GM23338 (cell line): ENCODE measurements around the gene MMP27. TPM values are rescaled to one million over a fixed set of nuclear protein-coding genes. Genes with fewer than 3 reads are reported as not detected.

ENCODE experiments used
- ATAC-seq: fragments of 200-7000 bp; cut with Tn5 transposase; 3 replicates; pipeline ENCODE4 v1.9.1; 2020
- DNase-seq: peaks from one replicate; pipeline ENCODE4 v3.0.0-alpha.2; 2015; ENCODE audit warnings: low spot score
- H2AFZ ChIP-seq: fragments of 200-600 bp; sonication (generic); 2 replicates; pipeline ENCODE4 v1.8.0; 2016; ENCODE audit warnings: antibody characterized with exemption, mild to moderate bottlenecking, moderate library complexity
- H3F3A ChIP-seq: fragments of 200-600 bp; sonication (generic); replicated peaks from 2 replicates; pipeline ENCODE4 v1.8.0; 2017; ENCODE audit warnings: antibody characterized with exemption, mixed run types, low read depth
- H3K27ac ChIP-seq: fragments of 200-600 bp; sonication (generic); 2 replicates; pipeline ENCODE4 v1.6.1; 2016; ENCODE audit warnings: low read depth
- H3K27me3 ChIP-seq: fragments of 200-600 bp; sonication (generic); 2 replicates; pipeline ENCODE4 v1.8.0; 2016; ENCODE audit warnings: mild to moderate bottlenecking, mixed run types, moderate library complexity; ENCODE audit not compliant: insufficient read depth
- H3K36me3 ChIP-seq: fragments of 200-600 bp; sonication (generic); 2 replicates; pipeline ENCODE4 v1.8.0; 2016; ENCODE audit warnings: mild to moderate bottlenecking; ENCODE audit not compliant: insufficient read depth
- H3K4me1 ChIP-seq: fragments of 200-600 bp; sonication (generic); 2 replicates; pipeline ENCODE4 v1.8.0; 2016; ENCODE audit warnings: mild to moderate bottlenecking, moderate library complexity; ENCODE audit not compliant: insufficient read depth
- H3K4me2 ChIP-seq: fragments of 200-600 bp; sonication (generic); 2 replicates; pipeline ENCODE4 v1.7.1; 2017; ENCODE audit warnings: mixed run types
- H3K4me3 ChIP-seq: fragments of 200-600 bp; sonication (generic); 2 replicates; pipeline ENCODE4 v1.6.1; 2016; ENCODE audit warnings: mixed run types
- H3K79me2 ChIP-seq: fragments of 200-600 bp; sonication (generic); replicated peaks from 2 replicates; pipeline ENCODE4 v1.8.0; 2017; ENCODE audit warnings: mild to moderate bottlenecking; ENCODE audit not compliant: insufficient read depth
- H3K9me2 ChIP-seq: fragments of 200-600 bp; sonication (generic); 2 replicates; pipeline ENCODE4 v1.8.0; 2017; ENCODE audit not compliant: insufficient read depth
- H4K20me1 ChIP-seq: fragments of 200-600 bp; sonication (generic); replicated peaks from 2 replicates; pipeline ENCODE4 v1.8.0; 2017; ENCODE audit warnings: mild to moderate bottlenecking; ENCODE audit not compliant: insufficient read depth
- H3K27ac Mint-ChIP-seq: 2 replicates; pipeline ENCODE4 v1.8.0; 2020; ENCODE audit warnings: inconsistent platforms, mild to moderate bottlenecking, moderate library complexity, mixed read lengths
- H3K27me3 Mint-ChIP-seq: 3 replicates; pipeline ENCODE4 v1.8.0; 2022; ENCODE audit warnings: low read depth, mild to moderate bottlenecking, moderate library complexity, mixed read lengths, inconsistent platforms; ENCODE audit not compliant: insufficient read depth, poor library complexity
- H3K36me3 Mint-ChIP-seq: 3 replicates; pipeline ENCODE4 v1.8.0; 2021; ENCODE audit warnings: low read depth, mild to moderate bottlenecking, inconsistent platforms, moderate library complexity, mixed read lengths
- H3K4me1 Mint-ChIP-seq: 3 replicates; pipeline ENCODE4 v1.8.0; 2020; ENCODE audit warnings: mild to moderate bottlenecking, inconsistent platforms, mixed read lengths
- H3K4me3 Mint-ChIP-seq: 3 replicates; pipeline ENCODE4 v1.8.0; 2021; ENCODE audit warnings: moderate library complexity, mild to moderate bottlenecking, inconsistent platforms, mixed read lengths
- H3K9me3 Mint-ChIP-seq: 3 replicates; pipeline ENCODE4 v1.8.0; 2020; ENCODE audit warnings: moderate library complexity, mild to moderate bottlenecking, inconsistent platforms, mixed read lengths
- ETS1 ChIP-seq: IDR thresholded peaks from 2 replicates; pipeline ENCODE4 v1.6.1; 2016; ENCODE audit warnings: antibody characterized with exemption
- EZH2phosphoT487 ChIP-seq: fragments of 200-600 bp; sonication (generic); IDR thresholded peaks from one replicate; pipeline ENCODE4 v1.8.1; 2018; ENCODE audit warnings: antibody characterized with exemption; ENCODE audit not compliant: unreplicated experiment
- JUNB ChIP-seq: IDR thresholded peaks from one replicate; pipeline ENCODE4 v1.6.1; 2016; ENCODE audit warnings: antibody characterized with exemption; ENCODE audit not compliant: unreplicated experiment
- ZNF331 ChIP-seq: fragments of 250-450 bp; sonication (Bioruptor Pico); IDR thresholded peaks from 2 replicates; pipeline ENCODE4 v1.5.0; 2020; ENCODE audit warnings: low read depth, mild to moderate bottlenecking, moderate library complexity
- ZNF462 ChIP-seq: fragments of 250-450 bp; sonication (Bioruptor Pico); IDR thresholded peaks from 2 replicates; pipeline ENCODE4 v1.5.0; 2020; ENCODE audit warnings: mild to moderate bottlenecking, moderate library complexity
- polyA plus RNA-seq: library from polyadenylated mRNA; unstranded; fragments of >200 nt; fragmentation: Nextera tagmentation; extraction: Ambion mirVana; gene quantifications from 2 replicates; pipeline ENCODE4 v1.2.1, GENCODE V29; 2016
- total RNA-seq: library from RNA; depleted of rRNA; stranded (reverse); fragments of >200 nt; shearing (Covaris generic); gene quantifications from 2 replicates; pipeline ENCODE4 v1.2.3, GENCODE V29; 2014

The MMP27 gene
- total and polyA plus RNA-seq, 2 experiments from 2014 or later: not detected

GRCh38 chr11:102717280-102717679, 11.7 kb upstream of the MMP27 start:
- H3K4me2 ChIP-seq: no peak overlapping the region
- TF ChIP-seq ETS1 (no peak), EZH2phosphoT487 (no peak), ZNF462 (CRISPR knock-in tag) (no peak), JUNB (no peak), ZNF331 (CRISPR knock-in tag) (no peak)
- Mint-ChIP-seq H3K36me3 (no peaks in the 10 kb centered on the region), H3K27me3 (no peaks in the 10 kb centered on the region), H3K27ac (no peak overlapping the region), H3K4me1 (0 out of 3 replicates have a peak, but pooled peaks cover 3% of the 10 kb centered on the region), H3K9me3 (no peaks in the 10 kb centered on the region), H3K4me3 (no peak overlapping the region)
- H3K36me3 ChIP-seq: no peaks in the 10 kb centered on the region
- ATAC-seq (no peak), DNase-seq (no peak)
- H3K9me2 ChIP-seq: peaks cover 16% of the 10 kb centered on the region; the same call in 1 of the 2 replicates
- H3K4me3 ChIP-seq: no peak overlapping the region
- no peak overlapping the region for H2AFZ ChIP-seq
- H3K27ac ChIP-seq: no peak overlapping the region
- no peaks in the 10 kb centered on the region for H4K20me1 ChIP-seq
- H3K4me1 ChIP-seq: no peaks in the 10 kb centered on the region
- no peaks in the 10 kb centered on the region for H3K79me2 ChIP-seq
- H3F3A ChIP-seq: no peaks in the 10 kb centered on the region
- no peaks in the 10 kb centered on the region for H3K27me3 ChIP-seq

- DNase-seq (no peak), ATAC-seq (no peak)
- no peaks in the 10 kb centered on the region for H3K79me2 ChIP-seq
- no peak overlapping the region for H3K27ac ChIP-seq
- no peak overlapping the region for H3K4me3 ChIP-seq
- no peak overlapping the region for H2AFZ ChIP-seq
- no peak overlapping the region for H3K4me3 Mint-ChIP-seq
- H3K4me2 ChIP-seq: no peak overlapping the region
- no peak overlapping the region for H3K27ac Mint-ChIP-seq
- H3K27me3 Mint-ChIP-seq: no peaks in the 10 kb centered on the region
- H3K27me3 ChIP-seq: no peaks in the 10 kb centered on the region
- H4K20me1 ChIP-seq: no peaks in the 10 kb centered on the region
- 0 out of 3 replicates have a peak, but pooled peaks cover 3% of the 10 kb centered on the region for H3K4me1 Mint-ChIP-seq
- H3F3A ChIP-seq: no peaks in the 10 kb centered on the region
- H3K36me3 Mint-ChIP-seq: no peaks in the 10 kb centered on the region
- H3K9me2 ChIP-seq: peaks cover 16% of the 10 kb centered on the region; the same call in 1 of the 2 replicates
- H3K4me1 ChIP-seq: no peaks in the 10 kb centered on the region
- no peaks in the 10 kb centered on the region for H3K36me3 ChIP-seq
- no peaks in the 10 kb centered on the region for H3K9me3 Mint-ChIP-seq
- TF ChIP-seq ZNF462 (CRISPR knock-in tag) (no peak), JUNB (no peak)
Measured at GRCh38 chr11:102716527-102716926, 11.0 kb upstream of the MMP27 start.
